GM18951 (cell line): ENCODE results near the gene IL1RAP.

Experiments used
- POLR2A ChIP-seq: IDR thresholded peaks from 4 replicates; pipeline ENCODE4 v1.6.1; 2011; ENCODE audit warnings: mild to moderate bottlenecking; ENCODE audit not compliant: insufficient read length, insufficient read depth; ENCODE audit errors: extremely low read depth
- in situ Hi-C: fragments of 300-500 bp; cut with MboI; formaldehyde crosslinking; loops from one replicate; pipeline ENCODE4 v1.12.0; 2022; ENCODE audit warnings: low sequenced_read_pairs, mixed read lengths, inconsistent platforms; ENCODE audit not compliant: unreplicated experiment

The IL1RAP gene

DNA sequence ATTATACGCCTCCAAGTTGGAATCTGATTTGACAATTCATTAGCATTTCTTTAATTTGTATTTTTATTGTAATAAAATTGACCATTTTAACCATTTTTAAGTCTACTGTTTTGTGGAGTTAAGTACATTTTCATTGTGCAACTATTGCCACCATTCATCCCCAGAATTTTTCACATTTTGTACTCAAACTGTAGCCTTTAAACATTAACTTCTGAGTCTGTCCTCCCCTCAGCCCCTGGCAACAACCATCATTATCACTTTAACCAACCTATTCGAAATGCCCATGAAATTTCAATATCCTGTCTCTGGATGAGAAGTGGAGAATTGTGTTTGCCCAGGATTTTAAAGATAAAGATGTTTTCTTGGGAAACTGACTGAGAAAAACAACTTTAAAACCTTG, 27.7 kb downstream of the IL1RAP start:
- in situ Hi-C loops = no loop called here
- TF ChIP-seq POLR2A = no peak

GRCh38 chr3:190542846-190543245, 29.0 kb downstream of the IL1RAP start:
- no peak for TF ChIP-seq POLR2A
- in situ Hi-C loops = no loop called here

DNA sequence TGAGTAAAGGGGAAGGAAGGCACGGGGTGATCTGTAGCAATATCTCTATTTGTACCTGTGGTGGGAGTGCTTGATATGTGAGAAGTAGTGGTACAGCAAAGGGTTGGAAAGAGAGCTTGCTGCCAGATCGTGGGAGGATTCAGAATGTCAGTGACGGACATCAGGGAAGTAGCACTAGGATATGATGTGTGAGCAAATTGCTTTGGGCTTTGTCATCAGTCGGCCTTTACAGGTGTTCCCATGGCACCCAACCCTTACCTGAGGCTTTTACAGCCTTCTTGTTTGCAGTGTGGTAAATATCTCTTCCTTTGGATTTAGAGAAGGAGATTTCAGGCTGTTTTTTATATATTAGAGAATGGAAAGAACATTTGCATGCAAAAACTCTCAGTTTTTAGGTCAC, 29.8 kb downstream of the IL1RAP start:
- in situ Hi-C loops = no loop called here
- TF ChIP-seq POLR2A = no peak

DNA sequence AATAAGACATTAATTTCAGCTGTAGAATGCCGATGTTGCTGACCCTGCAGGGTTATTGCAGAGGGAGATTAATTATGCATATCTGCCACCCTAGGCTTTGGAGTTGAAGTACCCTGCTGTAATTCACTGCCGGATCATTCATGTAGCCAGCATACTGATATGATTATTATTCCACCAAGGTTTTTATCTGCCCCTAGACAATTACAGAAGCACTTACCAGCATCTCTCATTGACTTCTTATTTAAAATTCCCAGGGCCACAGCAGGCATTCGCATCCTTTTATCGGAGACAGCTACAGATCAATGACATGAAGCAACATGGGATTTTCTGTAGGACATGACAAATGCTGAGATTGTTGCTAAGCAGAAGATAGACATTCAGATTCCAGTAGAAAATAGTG, 31.3 kb downstream of the IL1RAP start:
- TF ChIP-seq POLR2A = no peak
- in situ Hi-C loops = no loop called here

DNA sequence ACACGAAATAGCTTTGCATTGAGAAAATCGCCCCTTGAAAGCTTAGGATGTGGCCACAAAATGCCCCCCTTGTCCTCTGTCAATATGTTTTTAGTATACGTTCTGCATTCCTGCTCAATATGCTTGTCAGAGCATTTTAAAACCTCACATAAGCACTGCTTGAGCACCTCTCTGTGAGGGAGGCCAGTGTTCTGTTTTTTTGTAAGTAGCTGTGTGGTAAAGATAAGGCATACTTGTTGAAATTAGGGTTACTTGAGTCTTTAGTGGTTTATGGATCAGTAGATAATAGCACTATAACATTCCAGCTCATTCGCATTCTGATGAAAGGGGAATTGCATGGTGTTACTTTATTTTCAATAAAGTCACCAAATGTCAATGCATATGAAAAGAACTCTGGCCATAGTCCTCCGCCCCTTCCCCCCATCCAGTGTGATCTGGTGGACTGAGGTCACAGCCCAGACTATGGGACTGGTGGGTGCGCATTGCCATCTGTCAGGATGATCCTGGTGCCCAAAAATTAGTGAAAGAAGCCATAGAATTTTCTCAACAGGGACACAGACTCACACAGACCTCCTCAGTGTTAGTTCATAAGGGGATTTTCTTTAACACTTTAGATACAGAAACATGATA, 33.1 kb downstream of the IL1RAP start:
- in situ Hi-C loops = no loop called here
- no peak for TF ChIP-seq POLR2A

DNA sequence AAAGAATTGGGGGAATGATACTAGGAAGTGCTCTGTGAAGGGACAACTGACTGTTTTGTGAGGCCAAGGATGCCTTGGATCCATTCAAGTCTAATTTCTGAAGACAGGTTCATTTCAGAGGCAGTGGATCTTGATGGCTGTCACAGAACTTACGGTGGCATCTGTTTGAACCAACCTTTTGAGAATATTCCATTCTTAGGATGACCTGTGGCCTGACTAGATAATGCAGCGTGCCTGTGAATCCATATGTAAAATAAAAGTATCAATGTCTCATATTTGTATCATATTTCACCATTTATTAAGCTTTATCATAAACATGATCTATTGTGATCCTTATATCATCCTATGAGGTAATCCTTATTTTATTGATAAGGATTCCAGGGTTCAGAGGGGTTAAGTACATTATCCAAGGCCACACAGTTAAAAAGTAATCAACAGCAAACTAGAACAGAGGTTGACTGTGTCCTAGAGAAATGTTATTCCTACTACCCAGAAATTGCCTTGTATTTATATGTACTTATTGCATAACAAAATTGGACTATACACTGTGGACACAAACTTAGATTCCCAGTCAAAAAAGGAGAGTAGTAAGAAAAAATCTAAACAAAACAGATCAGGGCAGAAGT, 34.3 kb downstream of the IL1RAP start:
- in situ Hi-C loops = no loop called here
- TF ChIP-seq POLR2A = no peak

- in situ Hi-C loops = no loop called here
- TF ChIP-seq POLR2A = no peak
Measured at GRCh38 chr3:190552021-190552420, 38.1 kb downstream of the IL1RAP start.

GRCh38 chr3:190552969-190553759, 39.3 kb downstream of the IL1RAP start:
- in situ Hi-C loops = no loop called here
- no peak for TF ChIP-seq POLR2A

GRCh38 chr3:190554197-190554596, 40.3 kb downstream of the IL1RAP start:
- no peak for TF ChIP-seq POLR2A
- in situ Hi-C loops = no loop called here

DNA sequence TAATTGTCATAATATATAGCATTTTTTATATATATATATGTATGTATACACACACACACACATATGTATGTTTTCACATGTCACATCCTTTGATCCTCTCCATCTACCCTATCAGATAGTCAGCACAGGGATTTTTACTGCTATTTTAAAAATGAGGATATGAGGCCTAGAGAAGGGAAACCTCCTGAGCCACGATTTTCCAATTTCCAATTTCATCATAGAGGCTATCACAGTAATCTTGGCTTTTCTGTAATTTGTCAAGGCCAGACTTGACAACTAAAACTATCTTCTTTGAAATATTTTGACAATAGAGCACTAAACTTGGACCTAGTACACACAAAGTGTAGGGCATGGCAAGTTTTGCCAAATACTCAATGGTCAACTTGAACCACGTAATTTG, 42.5 kb downstream of the IL1RAP start:
- in situ Hi-C loops = no loop called here
- no peak for TF ChIP-seq POLR2A

DNA sequence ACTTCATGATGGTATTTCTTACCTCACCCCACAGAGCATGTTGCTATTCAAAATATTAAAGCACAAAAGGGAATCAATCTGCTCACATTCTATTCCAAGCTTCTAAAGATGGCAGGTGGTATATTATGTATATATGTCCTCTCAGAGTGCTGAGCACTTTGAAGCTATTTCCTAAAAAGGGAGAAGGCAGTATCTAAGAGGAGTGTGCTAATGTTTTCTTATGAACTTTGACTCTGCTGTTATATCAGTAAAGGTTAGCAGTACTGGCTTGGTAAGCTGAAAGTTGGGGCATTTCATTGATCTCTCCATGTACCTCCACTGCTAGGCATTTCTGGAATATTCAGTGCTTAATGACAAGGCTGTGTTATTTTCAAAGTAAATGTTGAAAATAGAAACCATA, 43.4 kb downstream of the IL1RAP start:
- TF ChIP-seq POLR2A = no peak
- in situ Hi-C loops = no loop called here

- in situ Hi-C loops = no loop called here
Measured at GRCh38 chr3:190558316-190558715, 44.4 kb downstream of the IL1RAP start.

GRCh38 chr3:190558796-190559195, 44.9 kb downstream of the IL1RAP start:
- in situ Hi-C loops = no loop called here
- TF ChIP-seq POLR2A = no peak

More at GRCh38 chr3:190558316-190558715, 44.4 kb downstream of the IL1RAP start:
- TF ChIP-seq POLR2A = no peak
